Keratinocyte (primary cell): ENCODE data around the gene HSPG2. TPM values are rescaled to one million over a fixed set of nuclear protein-coding genes. Genes with fewer than 3 reads are reported as not detected.

Experiments used
- DNase-seq: peaks from one replicate; pipeline ENCODE4 v3.0.0-alpha.2; 2011; ENCODE audit warnings: low read depth, missing footprints, low spot score
- FAIRE-seq: peaks from 2 replicates; lab custom pipeline; 2011; peaks lifted over from hg19 to GRCh38; lab: Jason Lieb, UNC
- H2AFZ ChIP-seq: 2 replicates; pipeline ENCODE4 v1.6.0; 2012; ENCODE audit warnings: low read length, control low read depth, inconsistent platforms; ENCODE audit not compliant: control insufficient read depth
- H3K27ac ChIP-seq: 2 replicates; pipeline ENCODE4 v1.5.1; 2011; ENCODE audit warnings: low read length; ENCODE audit not compliant: control insufficient read depth, insufficient read depth
- H3K27me3 ChIP-seq: 3 replicates; pipeline ENCODE4 v1.6.0; 2011; ENCODE audit warnings: low read length; ENCODE audit not compliant: control insufficient read depth, insufficient read depth; ENCODE audit errors: extremely low read depth
- H3K36me3 ChIP-seq, 2 experiments: 2 replicates in 1 of 2; 3 replicates in 1 of 2; pipeline ENCODE4 v1.5.1; 2011; ENCODE audit warnings: low read length in 2 of 2, mild to moderate bottlenecking in 1 of 2; ENCODE audit not compliant: control insufficient read depth in 2 of 2, insufficient read depth in 2 of 2; ENCODE audit errors: extremely low read depth in 1 of 2
- H3K4me1 ChIP-seq: 3 replicates; pipeline ENCODE4 v1.5.1; 2011; ENCODE audit warnings: low read length; ENCODE audit not compliant: control insufficient read depth, insufficient read depth; ENCODE audit errors: extremely low read depth
- H3K4me2 ChIP-seq: 3 replicates; pipeline ENCODE4 v1.6.0; 2011; ENCODE audit warnings: low read depth, low read length; ENCODE audit not compliant: control insufficient read depth, insufficient read depth; ENCODE audit errors: extremely low read depth
- H3K4me3 ChIP-seq, 3 experiments: fragments of 200-600 bp in 1 of 3; sonication (generic) in 1 of 3; 2 replicates in 2 of 3; 3 replicates in 1 of 3; pipeline ENCODE4 v1.5.1; 2011 to 2016; ENCODE audit warnings: low read length in 3 of 3, mild to moderate bottlenecking in 3 of 3, control low read depth in 2 of 3, inconsistent platforms in 1 of 3, low read depth in 1 of 3, mixed read lengths in 1 of 3, mixed run types in 1 of 3, moderate library complexity in 1 of 3; ENCODE audit not compliant: control insufficient read depth in 2 of 3, insufficient read depth in 2 of 3; ENCODE audit errors: extremely low read depth in 1 of 3
- H3K79me2 ChIP-seq: 2 replicates; pipeline ENCODE4 v1.6.0; 2012; ENCODE audit warnings: low read length; ENCODE audit not compliant: control insufficient read depth, insufficient read depth
- H3K9ac ChIP-seq: 3 replicates; pipeline ENCODE4 v1.6.0; 2011; ENCODE audit warnings: low read length; ENCODE audit not compliant: control insufficient read depth, insufficient read depth; ENCODE audit errors: extremely low read depth
- H3K9me1 ChIP-seq: 3 replicates; pipeline ENCODE4 v1.6.0; 2011; ENCODE audit warnings: low read length; ENCODE audit not compliant: control insufficient read depth, insufficient read depth; ENCODE audit errors: extremely low read depth
- H3K9me3 ChIP-seq: 2 replicates; pipeline ENCODE4 v1.5.1; 2012; ENCODE audit warnings: low read depth, low read length; ENCODE audit not compliant: control insufficient read depth
- H4K20me1 ChIP-seq: 3 replicates; pipeline ENCODE4 v1.6.0; 2011; ENCODE audit warnings: low read length; ENCODE audit not compliant: control insufficient read depth, insufficient read depth; ENCODE audit errors: extremely low read depth
- EZH2 ChIP-seq: IDR thresholded peaks from one replicate; pipeline ENCODE4 v1.6.1; 2012; ENCODE audit warnings: inconsistent platforms, mild to moderate bottlenecking, low read length, moderate library complexity
- dilution Hi-C: fragments of 300-500 bp; cut with MboI; formaldehyde crosslinking; loops from one replicate; pipeline ENCODE4 v1.7.0; 2020; ENCODE audit warnings: low sequenced_read_pairs; ENCODE audit not compliant: extremely low pct_ligation_motif_present
- polyA plus RNA-seq, 5 experiments: library from polyadenylated mRNA; depleted of rRNA in 3 of 5; stranded (reverse) in 3 of 5; stranded (forward) in 1 of 5; unstranded in 1 of 5; fragments of >200 nt; gene quantifications; 1 replicate in 1 of 5; 2 replicates in 3 of 5; 3 replicates in 1 of 5; pipeline versions ENCODE4 v1.2.1 to v1.2.3, GENCODE V29; 2011 to 2012; ENCODE audit warnings: missing spikeins in 2 of 5, low read depth in 1 of 5, low replicate concordance in 1 of 5
- TF ChIP-seq, protein P1 (sequence below), 3 experiments: IDR thresholded peaks in 1 of 3; conservative IDR thresholded peaks in 1 of 3; optimal IDR thresholded peaks in 1 of 3; 2 replicates in 2 of 3; 3 replicates in 1 of 3; pipeline versions ENCODE3 to v1.5.1; 2011; ENCODE audit warnings: low read length in 3 of 3, mild to moderate bottlenecking in 3 of 3, moderate library complexity in 2 of 3, control low read depth in 1 of 3, inconsistent platforms in 1 of 3; ENCODE audit not compliant: insufficient read depth in 2 of 3; ENCODE audit errors: extremely low read depth in 1 of 3

HSPG2 gene
- polyA plus RNA-seq, 1 donor (not counting 4 experiments of a cell fraction or from before 2014, with no cell fraction given), result 9.0 TPM

DNA sequence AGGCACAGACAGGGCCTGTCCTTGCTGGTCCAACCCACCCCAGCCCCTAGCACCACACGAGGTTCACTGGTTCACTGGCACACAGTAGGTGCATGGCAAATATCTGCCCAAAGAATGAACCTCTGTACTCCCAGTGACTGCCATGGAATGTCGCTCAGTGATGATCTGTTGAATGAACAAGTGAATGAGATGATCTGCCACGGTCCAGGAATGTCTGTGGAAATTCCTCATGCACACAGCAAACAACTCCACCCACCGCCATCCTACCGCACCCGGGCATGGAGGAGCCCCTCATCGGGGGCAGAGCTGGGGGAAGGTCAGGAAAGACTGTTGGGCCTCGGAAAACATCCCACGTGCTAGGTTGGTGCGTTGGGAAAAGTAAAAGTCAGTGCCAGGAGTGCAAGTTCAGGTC lies 1.7 kb downstream of the HSPG2 start:
- H3K9ac ChIP-seq, result peak overlapping the region; percentile 85
- peaks cover 74% of the 10 kb centered on the region for H3K4me1 ChIP-seq
- TF ChIP-seq, protein P1, sequence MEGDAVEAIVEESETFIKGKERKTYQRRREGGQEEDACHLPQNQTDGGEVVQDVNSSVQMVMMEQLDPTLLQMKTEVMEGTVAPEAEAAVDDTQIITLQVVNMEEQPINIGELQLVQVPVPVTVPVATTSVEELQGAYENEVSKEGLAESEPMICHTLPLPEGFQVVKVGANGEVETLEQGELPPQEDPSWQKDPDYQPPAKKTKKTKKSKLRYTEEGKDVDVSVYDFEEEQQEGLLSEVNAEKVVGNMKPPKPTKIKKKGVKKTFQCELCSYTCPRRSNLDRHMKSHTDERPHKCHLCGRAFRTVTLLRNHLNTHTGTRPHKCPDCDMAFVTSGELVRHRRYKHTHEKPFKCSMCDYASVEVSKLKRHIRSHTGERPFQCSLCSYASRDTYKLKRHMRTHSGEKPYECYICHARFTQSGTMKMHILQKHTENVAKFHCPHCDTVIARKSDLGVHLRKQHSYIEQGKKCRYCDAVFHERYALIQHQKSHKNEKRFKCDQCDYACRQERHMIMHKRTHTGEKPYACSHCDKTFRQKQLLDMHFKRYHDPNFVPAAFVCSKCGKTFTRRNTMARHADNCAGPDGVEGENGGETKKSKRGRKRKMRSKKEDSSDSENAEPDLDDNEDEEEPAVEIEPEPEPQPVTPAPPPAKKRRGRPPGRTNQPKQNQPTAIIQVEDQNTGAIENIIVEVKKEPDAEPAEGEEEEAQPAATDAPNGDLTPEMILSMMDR (optimal IDR thresholded peaks at IDR 0.05 in 1 of 3, IDR thresholded peaks at IDR 0.05 in 1 of 3, conservative IDR thresholded peaks at IDR 0.05 in 1 of 3; ENCODE audit: extremely low read depth in 1 of 3, insufficient read depth in 2 of 3, low read length in 3 of 3), result no peak
- no peak for TF ChIP-seq EZH2
- peaks cover 2% of the 10 kb centered on the region for H3K9me1 ChIP-seq
- dilution Hi-C loops, result no loop called here
- FAIRE-seq (no peak), DNase-seq (no peak)
- H3K36me3 ChIP-seq, result peaks cover 2 to 4% of the 10 kb centered on the region in 2 experiments
- H3K27me3 ChIP-seq, result no peaks in the 10 kb centered on the region
- H3K27ac ChIP-seq, result peak overlapping the region; percentile 73
- H4K20me1 ChIP-seq, result peaks cover 4% of the 10 kb centered on the region
- no peak overlapping the region for H2AFZ ChIP-seq
- peak overlapping the region; percentile 66 to 74 (median 74) for H3K4me3 ChIP-seq
- peaks cover 51% of the 10 kb centered on the region for H3K79me2 ChIP-seq
- H3K9me3 ChIP-seq, result no peaks in the 10 kb centered on the region
- peak overlapping the region; percentile 89 for H3K4me2 ChIP-seq

DNA sequence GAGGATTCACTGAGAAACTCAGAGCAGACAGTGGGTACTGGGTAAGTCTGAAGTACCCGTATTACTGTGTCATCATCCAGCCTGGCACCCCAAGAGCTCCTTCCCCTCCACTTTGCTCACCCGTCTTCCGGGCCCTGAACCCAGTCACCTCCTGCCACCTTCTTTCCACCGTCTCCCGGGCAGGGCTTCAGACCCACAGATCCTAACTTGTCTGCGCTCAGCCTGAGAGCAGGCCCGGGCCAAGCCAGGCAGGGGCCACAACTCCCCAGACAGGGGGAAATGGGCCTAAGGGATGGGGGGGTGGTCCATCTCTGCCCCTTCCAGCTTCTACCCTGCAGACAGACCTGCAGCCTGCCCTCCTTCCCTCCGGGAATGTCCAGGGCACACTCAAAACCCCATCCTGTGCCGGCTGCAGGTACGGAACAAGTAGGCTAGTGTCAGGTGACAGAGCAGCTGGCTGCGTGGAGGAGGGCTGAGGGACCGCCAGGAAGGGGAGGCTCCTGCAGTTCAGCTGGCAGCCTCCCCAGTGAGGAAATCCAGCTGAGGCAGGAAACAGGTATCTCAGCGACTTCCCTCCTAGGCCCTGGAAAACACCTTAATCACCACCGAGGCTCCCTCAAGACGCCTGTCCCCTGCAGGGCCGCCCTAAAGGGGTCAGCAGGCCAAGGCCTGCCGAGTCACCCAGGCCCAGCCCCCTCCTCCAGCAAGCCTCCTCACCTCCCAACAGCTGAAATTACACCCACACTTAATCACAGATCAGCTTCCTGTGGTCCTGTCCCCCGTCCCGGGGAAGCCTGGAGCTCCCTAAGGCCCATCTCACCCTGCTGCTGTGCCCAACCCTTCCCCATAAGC lies 3.5 kb downstream of the HSPG2 start:
- H3K9ac ChIP-seq, result peak overlapping the region; percentile 68
- H3K9me3 ChIP-seq, result no peaks in the 10 kb centered on the region
- H3K4me2 ChIP-seq, result peak overlapping the region; percentile 83
- no peaks in the 10 kb centered on the region for H3K27me3 ChIP-seq
- H3K9me1 ChIP-seq, result peaks cover 2% of the 10 kb centered on the region
- H3K4me3 ChIP-seq, result peak overlapping the region; percentile 23 to 60 (median 53)
- FAIRE-seq, result peak; percentile 93
- no peak for DNase-seq
- H2AFZ ChIP-seq, result peak overlapping the region; percentile 47
- peaks cover 2 to 9% of the 10 kb centered on the region in 2 experiments for H3K36me3 ChIP-seq
- TF ChIP-seq EZH2, result no peak
- TF ChIP-seq, protein P1 (optimal IDR thresholded peaks at IDR 0.05 in 1 of 3, IDR thresholded peaks at IDR 0.05 in 1 of 3, conservative IDR thresholded peaks at IDR 0.05 in 1 of 3; ENCODE audit: extremely low read depth in 1 of 3, insufficient read depth in 2 of 3, low read length in 3 of 3), result no peak
- peaks cover 4% of the 10 kb centered on the region for H4K20me1 ChIP-seq
- peaks cover 56% of the 10 kb centered on the region for H3K4me1 ChIP-seq
- H3K27ac ChIP-seq, result peak overlapping the region; percentile 80
- peaks cover 63% of the 10 kb centered on the region for H3K79me2 ChIP-seq
- dilution Hi-C loops, result no loop called here
